Liver (tissue), 3 donors: ENCODE measurements around the gene TK1.

ENCODE experiments used
- ATF3 ChIP-seq: IDR thresholded peaks from 2 replicates; pipeline ENCODE4 v1.6.1; 2016; ENCODE audit warnings: antibody characterized with exemption
- CTCF ChIP-seq: fragments of 150-350 bp; IDR thresholded peaks from 2 replicates; pipeline ENCODE4 v1.5.1; 2017; ENCODE audit warnings: improper control_type of control experiment, low read depth, low read length; ENCODE audit not compliant: missing input control
- EGR1 ChIP-seq, 2 donors: IDR thresholded peaks; 2 replicates each; pipeline ENCODE4 v1.6.1; 2016 to 2018; ENCODE audit warnings: antibody characterized with exemption in 2 of 2, low read depth in 2 of 2
- HNF4A ChIP-seq, 2 donors: conservative IDR thresholded peaks; 2 replicates each; pipeline ENCODE4 v1.6.1; 2016; ENCODE audit warnings: antibody characterized with exemption in 2 of 2, mild to moderate bottlenecking in 2 of 2
- JUND ChIP-seq, 2 donors: IDR thresholded peaks; 2 replicates each; pipeline ENCODE4 v1.6.1; 2016; ENCODE audit warnings: antibody characterized with exemption in 2 of 2
- MAX ChIP-seq: IDR thresholded peaks from 2 replicates; pipeline ENCODE4 v1.6.1; 2016; ENCODE audit warnings: antibody characterized with exemption
- REST ChIP-seq: IDR thresholded peaks from 2 replicates; pipeline ENCODE4 v1.6.1; 2016; ENCODE audit warnings: antibody characterized with exemption, mild to moderate bottlenecking
- RXRA ChIP-seq, 2 donors: IDR thresholded peaks; 2 replicates each; pipeline ENCODE4 v1.6.1; 2017 to 2018; ENCODE audit warnings: antibody characterized with exemption in 2 of 2, mild to moderate bottlenecking in 1 of 2
- SP1 ChIP-seq: IDR thresholded peaks from 2 replicates; pipeline ENCODE4 v1.6.1; 2018; ENCODE audit warnings: antibody characterized with exemption, mild to moderate bottlenecking
- TAF1 ChIP-seq: conservative IDR thresholded peaks from 2 replicates; pipeline ENCODE4 v1.6.1; 2016; ENCODE audit warnings: antibody characterized with exemption, mild to moderate bottlenecking
- YY1 ChIP-seq: IDR thresholded peaks from 2 replicates; pipeline ENCODE4 v1.6.1; 2016; ENCODE audit warnings: antibody characterized with exemption, mild to moderate bottlenecking
- ZBTB33 ChIP-seq: IDR thresholded peaks from 2 replicates; pipeline ENCODE4 v1.6.1; 2016; ENCODE audit warnings: antibody characterized with exemption
- donor health status: healthy.
- donor health status: healthy.

- no peak for TF ChIP-seq CTCF
- TF ChIP-seq ZBTB33 = no peak
- no peak for TF ChIP-seq REST
- TF ChIP-seq MAX = no peak
- TF ChIP-seq ATF3 = no peak
- TF ChIP-seq JUND (IDR thresholded peaks at IDR 0.05) = no peak
- no peak for TF ChIP-seq YY1
- TF ChIP-seq TAF1 = no peak
- TF ChIP-seq HNF4A (conservative IDR thresholded peaks at IDR 0.05) = no peak
- no peak for TF ChIP-seq SP1
- no peak for TF ChIP-seq RXRA (IDR thresholded peaks at IDR 0.05)
- no peak for TF ChIP-seq EGR1 (IDR thresholded peaks at IDR 0.05; ENCODE audit: low read depth in 2 of 2)
Observed at GRCh38 chr17:78230252-78230962, 43.6 kb upstream of the TK1 start.
